ENCODE measurements around the gene RHOH. TPM values are rescaled to one million over a fixed set of nuclear protein-coding genes. Genes with fewer than 3 reads are reported as not detected.
"Not testable (repeated sequence)": the region's sequence is repeated elsewhere in the genome, so short reads cannot be mapped to it uniquely, and the experiment has no call there.

The RHOH gene, protein sequence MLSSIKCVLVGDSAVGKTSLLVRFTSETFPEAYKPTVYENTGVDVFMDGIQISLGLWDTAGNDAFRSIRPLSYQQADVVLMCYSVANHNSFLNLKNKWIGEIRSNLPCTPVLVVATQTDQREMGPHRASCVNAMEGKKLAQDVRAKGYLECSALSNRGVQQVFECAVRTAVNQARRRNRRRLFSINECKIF
- total RNA-seq: 0.13 and 0.53 TPM in 2 replicates

DNA sequence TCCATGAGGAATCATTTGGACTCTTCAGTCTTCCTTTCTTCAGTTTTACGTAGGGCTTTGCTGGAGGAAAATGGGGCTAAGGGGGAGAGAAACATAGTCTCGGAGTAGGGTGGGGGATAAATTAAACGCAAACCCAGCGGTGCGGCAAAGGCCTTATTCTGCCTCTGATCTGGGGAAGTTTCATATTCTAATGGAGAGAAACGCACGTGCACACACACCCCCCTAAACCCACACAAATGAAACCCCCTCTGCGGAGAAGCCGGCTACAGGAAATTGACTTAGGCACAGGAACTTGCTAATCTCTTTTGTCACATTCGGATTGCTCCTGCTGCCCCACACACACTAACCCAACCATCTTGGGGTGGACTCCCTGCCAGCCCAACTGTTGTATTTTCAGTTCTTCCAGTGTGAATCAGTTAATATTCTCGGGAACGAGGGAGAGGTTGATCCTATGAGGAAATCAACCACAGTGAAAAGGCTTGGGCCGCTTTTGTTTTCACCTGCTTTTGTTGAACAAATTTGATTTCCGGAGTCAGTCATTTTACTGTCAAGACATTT is at the start of gene RHOH:
RHOH (plus strand) TSS at position 308 of the 558 bp plus-strand sequence. CDS start 46,356 bp downstream, outside the sequence.
- no peaks in the 10 kb centered on the region for H3K36me3 ChIP-seq (ENCODE audit: control insufficient read depth, insufficient read depth, low read length)
- DNase-seq (ENCODE audit: low read depth): no peak
- TF ChIP-seq, protein P1, sequence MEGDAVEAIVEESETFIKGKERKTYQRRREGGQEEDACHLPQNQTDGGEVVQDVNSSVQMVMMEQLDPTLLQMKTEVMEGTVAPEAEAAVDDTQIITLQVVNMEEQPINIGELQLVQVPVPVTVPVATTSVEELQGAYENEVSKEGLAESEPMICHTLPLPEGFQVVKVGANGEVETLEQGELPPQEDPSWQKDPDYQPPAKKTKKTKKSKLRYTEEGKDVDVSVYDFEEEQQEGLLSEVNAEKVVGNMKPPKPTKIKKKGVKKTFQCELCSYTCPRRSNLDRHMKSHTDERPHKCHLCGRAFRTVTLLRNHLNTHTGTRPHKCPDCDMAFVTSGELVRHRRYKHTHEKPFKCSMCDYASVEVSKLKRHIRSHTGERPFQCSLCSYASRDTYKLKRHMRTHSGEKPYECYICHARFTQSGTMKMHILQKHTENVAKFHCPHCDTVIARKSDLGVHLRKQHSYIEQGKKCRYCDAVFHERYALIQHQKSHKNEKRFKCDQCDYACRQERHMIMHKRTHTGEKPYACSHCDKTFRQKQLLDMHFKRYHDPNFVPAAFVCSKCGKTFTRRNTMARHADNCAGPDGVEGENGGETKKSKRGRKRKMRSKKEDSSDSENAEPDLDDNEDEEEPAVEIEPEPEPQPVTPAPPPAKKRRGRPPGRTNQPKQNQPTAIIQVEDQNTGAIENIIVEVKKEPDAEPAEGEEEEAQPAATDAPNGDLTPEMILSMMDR (IDR thresholded peaks at IDR 0.05; ENCODE audit: insufficient read depth, low read length, severe bottlenecking): no peak
- H3K27me3 ChIP-seq (ENCODE audit: control insufficient read depth, insufficient read depth, low read length): no peaks in the 10 kb centered on the region
- FAIRE-seq: no peak
- no peak within 1 kb of the TSS for H3K4me3 ChIP-seq (ENCODE audit: low read depth, low read length)

- H3K36me3 ChIP-seq (ENCODE audit: control insufficient read depth, insufficient read depth, low read length); H3K27me3 ChIP-seq (ENCODE audit: control insufficient read depth, insufficient read depth, low read length); DNase-seq (ENCODE audit: low read depth); FAIRE-seq; H3K4me3 ChIP-seq (ENCODE audit: low read depth, low read length): not testable (repeated sequence)
These were observed 49.3 kb upstream of the RHOH start for GRCh38 chr4:40147490-40147889.

GRCh38 chr4:40149960-40150385 is 46.9 kb upstream of the RHOH start:
- Histone ChIP-seq H3K36me3 (ENCODE audit: control insufficient read depth, insufficient read depth, low read length) (no peaks in the 10 kb centered on the region), H3K4me3 (ENCODE audit: low read depth, low read length) (no peak overlapping the region), H3K27me3 (ENCODE audit: control insufficient read depth, insufficient read depth, low read length) (no peaks in the 10 kb centered on the region)
- no peak for FAIRE-seq
- TF ChIP-seq, protein P1 (IDR thresholded peaks at IDR 0.05; ENCODE audit: insufficient read depth, low read length, severe bottlenecking): peak; percentile 66
- DNase-seq (ENCODE audit: low read depth): peak; percentile 71

- FAIRE-seq: no peak
- no peak for DNase-seq (ENCODE audit: low read depth)
- TF ChIP-seq, protein P1 (IDR thresholded peaks at IDR 0.05; ENCODE audit: insufficient read depth, low read length, severe bottlenecking): no peak
- no peak overlapping the region for H3K4me3 ChIP-seq (ENCODE audit: low read depth, low read length)
- no peaks in the 10 kb centered on the region for H3K36me3 ChIP-seq (ENCODE audit: control insufficient read depth, insufficient read depth, low read length)
- H3K27me3 ChIP-seq (ENCODE audit: control insufficient read depth, insufficient read depth, low read length): no peaks in the 10 kb centered on the region
These were observed 45.9 kb upstream of the RHOH start for GRCh38 chr4:40150932-40151331.

GRCh38 chr4:40152637-40153036 is 44.2 kb upstream of the RHOH start:
- no peaks in the 10 kb centered on the region for H3K27me3 ChIP-seq (ENCODE audit: control insufficient read depth, insufficient read depth, low read length)
- DNase-seq (ENCODE audit: low read depth) (no peak), FAIRE-seq (no peak)
- H3K36me3 ChIP-seq (ENCODE audit: control insufficient read depth, insufficient read depth, low read length): no peaks in the 10 kb centered on the region
- H3K4me3 ChIP-seq (ENCODE audit: low read depth, low read length): no peak overlapping the region
- TF ChIP-seq, protein P1 (IDR thresholded peaks at IDR 0.05; ENCODE audit: insufficient read depth, low read length, severe bottlenecking): no peak

DNA sequence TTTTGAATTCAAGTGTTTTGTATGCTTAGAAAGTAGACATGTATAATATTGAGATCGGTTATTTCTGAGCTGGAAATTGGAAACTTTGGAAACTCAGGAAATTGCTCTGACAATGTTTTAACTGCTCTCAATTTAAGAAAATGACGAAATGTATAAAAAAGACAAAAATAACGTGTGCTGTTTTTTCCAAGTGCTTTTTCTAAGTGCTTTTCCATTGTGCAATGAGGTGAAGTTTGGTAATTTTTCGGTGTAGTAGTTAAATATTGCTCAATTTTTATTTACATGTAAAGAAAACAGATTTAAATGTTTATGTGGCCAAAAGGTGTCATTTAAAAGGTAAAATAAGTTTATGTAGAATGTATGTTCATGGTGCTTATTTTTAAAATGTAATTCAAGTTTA is 39.4 kb upstream of the RHOH start:
- Histone ChIP-seq H3K4me3 (ENCODE audit: low read depth, low read length) (no peak overlapping the region), H3K36me3 (ENCODE audit: control insufficient read depth, insufficient read depth, low read length) (no peaks in the 10 kb centered on the region), H3K27me3 (ENCODE audit: control insufficient read depth, insufficient read depth, low read length) (no peaks in the 10 kb centered on the region)
- TF ChIP-seq, protein P1 (IDR thresholded peaks at IDR 0.05; ENCODE audit: insufficient read depth, low read length, severe bottlenecking): no peak
- no peak for DNase-seq (ENCODE audit: low read depth)
- FAIRE-seq: no peak

Data from bronchial epithelial cell (primary cell).